GM12864 (cell line): ENCODE data around the gene EHMT1.

Experiments used
- DNase-seq: peaks from one replicate; pipeline ENCODE4 v3.0.0-alpha.2; 2011; ENCODE audit warnings: low read depth
- H3K4me3 ChIP-seq: 2 replicates; pipeline ENCODE4 v1.5.1; 2011; ENCODE audit warnings: mild to moderate bottlenecking, low read depth, low read length, control low read depth
- CTCF ChIP-seq: IDR thresholded peaks from 2 replicates; pipeline ENCODE4 v1.5.1; 2011; ENCODE audit warnings: low read depth, mild to moderate bottlenecking, moderate library complexity, low read length, control low read depth, inconsistent platforms; ENCODE audit errors: missing control alignments

The EHMT1 gene

GRCh38 chr9:137578518-137579258 lies 40.1 kb upstream of the EHMT1 start, which contains the start of gene DPH7:
Gene DPH7, minus strand, starts transcription at chr9:137578925. Its CDS starts 148 bp downstream, at chr9:137578777.
- DNase-seq: peak; percentile 57
- TF ChIP-seq CTCF: peak; percentile 90
- peak within 1 kb of the TSS; percentile 93 for H3K4me3 ChIP-seq

- no peak for DNase-seq
- TF ChIP-seq CTCF: no peak
- peak overlapping the region; percentile 20; the same call in 1 of the 2 replicates for H3K4me3 ChIP-seq
These were observed 39.6 kb upstream of the EHMT1 start for GRCh38 chr9:137579259-137579604.

- no peak overlapping the region for H3K4me3 ChIP-seq
- no peak for TF ChIP-seq CTCF
- no peak for DNase-seq
These were observed 38.4 kb upstream of the EHMT1 start for GRCh38 chr9:137580209-137580953.

GRCh38 chr9:137580954-137581322 lies 37.9 kb upstream of the EHMT1 start:
- DNase-seq: no peak
- no peak for TF ChIP-seq CTCF
- no peak overlapping the region for H3K4me3 ChIP-seq

- no peak for TF ChIP-seq CTCF
- H3K4me3 ChIP-seq: no peak overlapping the region
- no peak for DNase-seq
These were observed 37.2 kb upstream of the EHMT1 start for GRCh38 chr9:137581361-137582285.

- H3K4me3 ChIP-seq: no peak overlapping the region
- DNase-seq: no peak
- no peak for TF ChIP-seq CTCF
These were observed 36.4 kb upstream of the EHMT1 start for GRCh38 chr9:137582286-137582860.
